WI38 (cell line): ENCODE data around the gene ELOVL1.
A peak's percentile ranks its signal among the peaks of the same experiment; 100 is the strongest.

ENCODE experiments used
- H3K4me3 ChIP-seq: 2 replicates; pipeline ENCODE4 v1.5.1; 2011; ENCODE audit warnings: low read depth, mild to moderate bottlenecking, control low read depth, low read length
- CTCF ChIP-seq: IDR thresholded peaks from 2 replicates; pipeline ENCODE4 v1.5.1; 2012; ENCODE audit warnings: low read depth, mild to moderate bottlenecking, control low read depth, low read length

Gene ELOVL1

DNA sequence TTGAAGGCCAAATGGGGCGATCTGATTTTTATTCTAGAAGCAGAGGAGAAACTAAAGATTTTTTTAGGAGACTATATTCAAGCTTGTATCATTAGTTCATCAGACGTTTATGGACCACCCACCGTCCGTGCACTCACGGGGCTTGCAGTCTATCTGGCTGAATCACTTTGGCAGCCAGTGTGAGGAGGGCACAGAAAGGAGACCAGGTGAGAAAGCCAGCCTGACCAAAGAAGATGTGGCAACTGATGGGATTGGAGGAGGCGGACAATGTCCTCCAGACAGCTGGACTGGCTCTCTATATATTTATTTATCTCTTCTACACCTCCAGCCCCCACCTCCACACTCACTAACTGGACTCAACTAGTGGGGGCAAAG, 822 bp upstream of the ELOVL1 start:
- TF ChIP-seq CTCF: no peak
- H3K4me3 ChIP-seq: peak overlapping the region; percentile 88

- H3K4me3 ChIP-seq: peak overlapping the region; percentile 88
- no peak for TF ChIP-seq CTCF
Measured at GRCh38 chr1:43367026-43367903, 546 bp downstream of the ELOVL1 start.

DNA sequence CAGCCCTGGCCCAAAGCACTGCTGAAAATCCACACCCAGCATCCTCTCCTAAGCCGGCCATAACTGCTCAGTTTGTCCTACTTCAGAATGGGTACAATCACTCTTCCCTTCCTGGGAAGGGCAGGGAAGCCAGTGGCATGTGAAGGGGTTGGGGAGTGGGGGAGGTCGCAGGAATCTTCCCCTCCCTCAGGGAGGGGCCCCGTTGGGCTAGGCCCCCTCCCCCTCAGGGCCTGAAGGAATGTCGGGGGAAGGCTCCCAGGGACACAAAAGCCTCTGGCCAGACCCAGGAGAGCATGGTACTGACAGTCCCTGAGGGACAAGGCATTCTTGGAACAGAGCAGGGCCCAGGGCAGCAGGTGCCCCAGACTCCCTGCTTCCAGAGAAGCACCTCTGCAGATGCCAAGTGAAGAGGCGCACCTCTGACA, 1.2 kb downstream of the ELOVL1 start:
- TF ChIP-seq CTCF: no peak
- peak overlapping the region; percentile 88 for H3K4me3 ChIP-seq

- peak overlapping the region; percentile 88 for H3K4me3 ChIP-seq
- TF ChIP-seq CTCF: no peak
Measured at GRCh38 chr1:43366179-43366578, 1.6 kb downstream of the ELOVL1 start.

DNA sequence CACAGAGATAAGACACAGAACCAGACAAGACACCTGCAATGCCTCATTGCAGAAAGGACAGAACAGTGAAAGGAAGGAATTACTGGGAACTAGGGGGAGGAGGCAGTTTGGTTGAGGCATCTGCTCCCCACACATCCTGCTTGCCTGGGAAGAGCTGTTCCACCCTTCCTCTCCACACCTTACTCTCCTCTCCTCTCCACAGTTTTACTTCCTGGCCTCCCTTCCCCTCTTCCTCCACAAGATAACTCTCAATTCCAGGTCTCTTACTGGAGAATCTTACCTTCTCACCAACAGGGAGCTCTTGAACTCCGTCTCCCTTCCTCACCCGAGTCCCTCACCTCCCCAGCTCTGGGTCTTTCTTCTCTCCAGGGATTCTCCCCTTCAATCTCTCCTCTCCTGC, 2.1 kb downstream of the ELOVL1 start:
- no peak for TF ChIP-seq CTCF
- H3K4me3 ChIP-seq: no peak overlapping the region; the same call in 1 of the 2 replicates

GRCh38 chr1:43363935-43364525, 3.8 kb downstream of the ELOVL1 start:
- H3K4me3 ChIP-seq: no peak overlapping the region
- no peak for TF ChIP-seq CTCF

DNA sequence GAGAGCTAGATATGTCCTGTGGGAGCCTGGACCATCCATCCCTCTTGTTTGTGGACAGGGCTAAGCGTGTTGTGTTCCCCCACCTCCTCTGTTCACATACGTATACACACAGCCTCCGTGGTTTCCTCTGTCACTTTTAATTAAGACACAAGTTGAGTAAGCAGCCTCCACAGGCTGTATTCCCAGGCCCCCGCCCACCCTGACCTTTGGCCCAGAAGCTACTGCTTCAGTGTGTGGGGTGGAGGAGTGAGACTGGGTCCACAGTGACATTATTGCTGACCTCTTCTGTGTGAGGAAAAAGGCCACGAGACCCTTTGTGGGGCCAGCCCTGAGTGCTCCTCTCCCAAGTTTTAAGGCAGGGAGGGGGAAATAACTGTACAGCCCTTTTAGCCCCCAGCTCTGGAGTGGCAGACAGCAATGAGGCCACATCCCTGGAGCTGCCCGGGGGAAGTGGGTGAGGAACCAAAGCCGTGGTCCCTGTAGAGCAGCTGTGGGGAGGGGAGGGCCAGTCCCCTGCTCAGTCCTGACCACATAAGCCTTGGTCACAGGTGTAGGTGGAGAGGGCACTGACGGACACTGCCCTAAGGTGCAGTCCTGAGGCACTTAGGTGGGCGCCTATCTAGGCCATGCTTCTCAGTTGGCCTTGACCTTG, 4.4 kb downstream of the ELOVL1 start:
- no peak for TF ChIP-seq CTCF
- H3K4me3 ChIP-seq: no peak overlapping the region
